A549 (cell line): ENCODE measurements around the gene GMPS. TPM values are rescaled to one million over a fixed set of nuclear protein-coding genes. Genes with fewer than 3 reads are reported as not detected.
"Not testable (repeated sequence)": the region's sequence is repeated elsewhere in the genome, so short reads cannot be mapped to it uniquely, and the experiment has no call there.

Experiments
- ATAC-seq, 2 experiments: fragments of 200-7000 bp in 1 of 2; fragments of >200 bp in 1 of 2; cut with Nextera tagmentation in 1 of 2; cut with Tn5 transposase in 1 of 2; 3 replicates each; pipeline versions ENCODE4 v1.8.0 to v1.9.1; 2018 to 2020; ENCODE audit warnings: mild to moderate bottlenecking in 1 of 2, moderate library complexity in 1 of 2
- CTCF ChIA-PET: fragments of 300-600 bp; sonication (Branson Sonifier 250); formaldehyde crosslinking; extraction: SDS; loops from one replicate; lab custom pipeline; 2021; ENCODE audit warnings: antibody characterized with exemption, inconsistent platforms; lab: Yijun Ruan, JAX
- POLR2A ChIA-PET: fragments of 350-600 bp; formaldehyde crosslinking; extraction: SDS; loops from one replicate; lab custom pipeline; 2021; ENCODE audit warnings: antibody characterized with exemption, inconsistent platforms; lab: Yijun Ruan, JAX
- DNase-seq, 2 experiments: peaks; one replicate each; pipeline versions ENCODE4 v3.0.0 to v3.0.0-alpha.2; 2011 to 2016; ENCODE audit warnings: low read depth in 1 of 2, low spot score in 1 of 2
- FAIRE-seq: peaks from 2 replicates; lab custom pipeline; 2011; peaks lifted over from hg19 to GRCh38; lab: Jason Lieb, UNC
- H3K27ac ChIP-seq, 2 experiments: fragments of >200 bp; sonication (Bioruptor Twin); formaldehyde crosslinking; 3 replicates each; pipeline ENCODE4 v1.5.1; 2016 to 2017
- H3K4me1 ChIP-seq: fragments of >200 bp; sonication (Bioruptor Twin); formaldehyde crosslinking; 3 replicates; pipeline ENCODE4 v1.6.1; 2016
- H3K4me2 ChIP-seq: fragments of >200 bp; sonication (Bioruptor Twin); formaldehyde crosslinking; 3 replicates; pipeline ENCODE4 v1.6.1; 2016
- H3K4me3 ChIP-seq: fragments of >200 bp; sonication (Bioruptor Twin); formaldehyde crosslinking; 3 replicates; pipeline ENCODE4 v1.5.1; 2016
- H3K9me3 ChIP-seq: fragments of >200 bp; sonication (Bioruptor Twin); formaldehyde crosslinking; 3 replicates; pipeline ENCODE4 v1.6.1; 2016
- BCL3 ChIP-seq: fragments of >200 bp; sonication (Bioruptor Twin); formaldehyde crosslinking; IDR thresholded peaks from 3 replicates; pipeline ENCODE4 v1.6.1; 2016
- BHLHE40 ChIP-seq: IDR thresholded peaks from 2 replicates; pipeline ENCODE4 v1.6.1; 2012; ENCODE audit warnings: low read depth, low read length, inconsistent platforms
- CBX8 ChIP-seq: fragments of 200-600 bp; sonication (generic); IDR thresholded peaks from 2 replicates; pipeline ENCODE4 v1.6.1; 2016
- CEBPB ChIP-seq, 2 experiments: fragments of >200 bp in 1 of 2; sonication (Bioruptor Twin) in 1 of 2; formaldehyde crosslinking in 1 of 2; IDR thresholded peaks; 2 replicates each; pipeline ENCODE4 v1.6.1; 2012 to 2016
- CHD2 ChIP-seq: fragments of 150-350 bp; IDR thresholded peaks from 2 replicates; pipeline ENCODE4 v1.6.1; 2014; ENCODE audit warnings: low read length; ENCODE audit not compliant: partially characterized antibody
- CHD4 ChIP-seq: fragments of 200-600 bp; sonication (generic); IDR thresholded peaks from 2 replicates; pipeline ENCODE4 v1.6.1; 2016; ENCODE audit warnings: antibody characterized with exemption, mild to moderate bottlenecking, borderline replicate concordance
- EHF ChIP-seq: fragments of 250-450 bp; sonication (Bioruptor Pico); IDR thresholded peaks from 2 replicates; pipeline ENCODE4 v1.5.0; 2020; ENCODE audit warnings: mild to moderate bottlenecking
- ESRRA ChIP-seq: fragments of 150-350 bp; IDR thresholded peaks from 2 replicates; pipeline ENCODE4 v1.6.1; 2014; ENCODE audit warnings: mild to moderate bottlenecking, low read length, borderline replicate concordance
- FOSB ChIP-seq: fragments of 250-450 bp; sonication (Bioruptor Pico); IDR thresholded peaks from 2 replicates; pipeline ENCODE4 v1.5.0; 2020; ENCODE audit warnings: mild to moderate bottlenecking, moderate library complexity
- FOSL2 ChIP-seq, 2 experiments: fragments of 450-650 bp in 1 of 2; fragments of >200 bp in 1 of 2; sonication (Bioruptor Twin) in 1 of 2; formaldehyde crosslinking; IDR thresholded peaks; 2 replicates each; pipeline versions ENCODE4 v1.5.0 to v1.6.1; 2016 to 2020; ENCODE audit warnings: mild to moderate bottlenecking in 1 of 2, moderate library complexity in 1 of 2
- FOXS1 ChIP-seq: fragments of 250-450 bp; sonication (Bioruptor Pico); IDR thresholded peaks from 2 replicates; pipeline ENCODE4 v1.5.0; 2020; ENCODE audit warnings: mild to moderate bottlenecking, moderate library complexity
- HDAC2 ChIP-seq: fragments of 200-600 bp; sonication (generic); IDR thresholded peaks from 2 replicates; pipeline ENCODE4 v1.6.1; 2016
- HES2 ChIP-seq: fragments of >200 bp; sonication (Bioruptor Twin); formaldehyde crosslinking; IDR thresholded peaks from 2 replicates; pipeline ENCODE4 v1.6.1; 2016
- HMGXB4 ChIP-seq: fragments of 250-450 bp; sonication (Bioruptor Pico); IDR thresholded peaks from 2 replicates; pipeline ENCODE4 v1.5.0; 2021; ENCODE audit warnings: mild to moderate bottlenecking, moderate library complexity, borderline replicate concordance
- HOXB5 ChIP-seq: fragments of 250-450 bp; sonication (Bioruptor Pico); IDR thresholded peaks from 2 replicates; pipeline ENCODE4 v1.5.0; 2020; ENCODE audit warnings: mild to moderate bottlenecking, moderate library complexity
- JUNB ChIP-seq: fragments of >200 bp; sonication (Bioruptor Twin); formaldehyde crosslinking; IDR thresholded peaks from 2 replicates; pipeline ENCODE4 v1.6.1; 2016
- KDM1A ChIP-seq: fragments of 200-600 bp; sonication (generic); IDR thresholded peaks from 2 replicates; pipeline ENCODE4 v1.6.1; 2016; ENCODE audit warnings: low read depth, mild to moderate bottlenecking
- MAFK ChIP-seq: fragments of 450-650 bp; IDR thresholded peaks from 2 replicates; pipeline ENCODE4 v1.6.1; 2014; ENCODE audit not compliant: partially characterized antibody
- NPAS2 ChIP-seq: fragments of 250-450 bp; sonication (Bioruptor Pico); IDR thresholded peaks from 2 replicates; pipeline ENCODE4 v1.8.0; 2022; ENCODE audit warnings: mild to moderate bottlenecking, moderate library complexity, borderline replicate concordance
- PBX3 ChIP-seq: IDR thresholded peaks from 2 replicates; pipeline ENCODE4 v1.6.1; 2012
- RAD21 ChIP-seq, 2 experiments: fragments of >200 bp in 1 of 2; sonication (Bioruptor Twin) in 1 of 2; formaldehyde crosslinking in 1 of 2; IDR thresholded peaks in 1 of 2; conservative IDR thresholded peaks in 1 of 2; 2 replicates in 1 of 2; 3 replicates in 1 of 2; pipeline ENCODE4 v1.6.1; 2012 to 2018; ENCODE audit warnings: inconsistent platforms in 1 of 2
- RARB ChIP-seq: fragments of 250-450 bp; sonication (Bioruptor Pico); IDR thresholded peaks from 2 replicates; pipeline ENCODE4 v1.8.0; 2021; ENCODE audit warnings: mild to moderate bottlenecking, moderate library complexity
- RCOR1 ChIP-seq: fragments of 150-350 bp; IDR thresholded peaks from 2 replicates; pipeline ENCODE4 v1.6.1; 2014; ENCODE audit warnings: antibody characterized with exemption, low read length, low read depth
- RNF2 ChIP-seq: fragments of 200-600 bp; sonication (generic); IDR thresholded peaks from 2 replicates; pipeline ENCODE4 v1.6.1; 2016; ENCODE audit warnings: low read depth, mild to moderate bottlenecking, antibody characterized with exemption, moderate library complexity, borderline replicate concordance
- TFCP2L1 ChIP-seq: fragments of 250-450 bp; sonication (Bioruptor Pico); IDR thresholded peaks from 2 replicates; pipeline ENCODE4 v1.5.0; 2021; ENCODE audit warnings: mild to moderate bottlenecking
- ZNF302 ChIP-seq: fragments of 250-450 bp; sonication (Bioruptor Pico); IDR thresholded peaks from 2 replicates; pipeline ENCODE4 v1.9.0; 2021; ENCODE audit warnings: inconsistent platforms, mild to moderate bottlenecking, moderate library complexity
- WGBS: methylation state at CpG from one replicate; pipeline ENCODE4 v1.1.6; 2017; ENCODE audit errors: missing lambda C conversion rate; 5-methylcytosine and 5-hydroxymethylcytosine counted together
- polyA plus RNA-seq, 4 experiments: library from polyadenylated mRNA; depleted of rRNA in 3 of 4; stranded (reverse); fragments of >200 nt; fragmentation: RNase III in 1 of 4; extraction: RNeasy Plus Mini Kit Qiagen cat#74134 plus additional on column Dnase treatment in 1 of 4; gene quantifications; 2 replicates in 3 of 4; 3 replicates in 1 of 4; pipeline ENCODE4 v1.2.3, GENCODE V29; 2011 to 2017

GMPS gene
- polyA plus RNA-seq, 2 of the 4 experiments (the other 2 are of a cell fraction): 74.4 to 114 TPM

GRCh38 chr3:155960060-155960459 is 89.6 kb downstream of the GMPS start:
- Histone ChIP-seq H3K27ac (no peak overlapping the region), H3K4me3 (no peak overlapping the region), H3K4me1 (no peaks in the 10 kb centered on the region), H3K4me2 (no peak overlapping the region), H3K9me3 (no peaks in the 10 kb centered on the region)
- CTCF ChIA-PET: no interaction called here
- POLR2A ChIA-PET: no interaction called here
- no peak for DNase-seq
- no peak for ATAC-seq
- no peak for FAIRE-seq
- 94% methylated on average over 8 of the region's 8 CpGs for WGBS
- TF ChIP-seq ZNF302 (CRISPR knock-in tag) (no peak), NPAS2 (no peak), RCOR1 (no peak), HOXB5 (CRISPR knock-in tag) (no peak), MAFK (no peak), HDAC2 (no peak), BCL3 (no peak), FOSL2 (IDR thresholded peaks at IDR 0.05) (no peak), FOSL2 (CRISPR knock-in tag; IDR thresholded peaks at IDR 0.05) (no peak), PBX3 (no peak)

GRCh38 chr3:155961044-155961443 is 90.6 kb downstream of the GMPS start:
- H3K4me3 ChIP-seq, H3K27ac ChIP-seq, ATAC-seq, H3K4me2 ChIP-seq, POLR2A ChIA-PET, H3K4me1 ChIP-seq, CTCF ChIA-PET, FAIRE-seq, H3K9me3 ChIP-seq, DNase-seq: not testable (repeated sequence)
- WGBS: 92% methylated on average over 5 of the region's 5 CpGs

- TF ChIP-seq BHLHE40 (no peak), JUNB (no peak), CEBPB (IDR thresholded peaks at IDR 0.05) (no peak), RARB (CRISPR knock-in tag) (no peak), HES2 (no peak), CHD2 (no peak), RNF2 (no peak), RAD21 (conservative IDR thresholded peaks at IDR 0.05 in 1 of 2, IDR thresholded peaks at IDR 0.05 in 1 of 2) (no peak), KDM1A (no peak), HMGXB4 (CRISPR knock-in tag) (no peak), CHD4 (no peak), EHF (no peak), FOSB (CRISPR knock-in tag) (no peak), FOXS1 (CRISPR knock-in tag) (no peak), CBX8 (no peak), TFCP2L1 (no peak), ESRRA (no peak)
- ChIA-PET CTCF (no interaction called here), POLR2A (no interaction called here)
- no peaks in the 10 kb centered on the region for H3K9me3 ChIP-seq
- FAIRE-seq (no peak), ATAC-seq (peak in 1 of 2 experiments; percentile 39; a peak in 2 of 6 replicates), DNase-seq (no peak)
- H3K4me3 ChIP-seq: no peak overlapping the region
- H3K27ac ChIP-seq: no peak overlapping the region
- 66% methylated on average over 2 of the region's 2 CpGs for WGBS
- H3K4me1 ChIP-seq: no peaks in the 10 kb centered on the region
- no peak overlapping the region for H3K4me2 ChIP-seq
These were observed 93.1 kb downstream of the GMPS start for GRCh38 chr3:155963570-155963969.
